ENCODE measurements around the gene CHAF1A. TPM values are rescaled to one million over a fixed set of nuclear protein-coding genes. Genes with fewer than 3 reads are reported as not detected.

CHAF1A gene
- total RNA-seq, 2 donors from 2014 or later: 2.6 to 5.0 TPM

GRCh38 chr19:4454747-4455718 is 52.6 kb downstream of the CHAF1A start:
- Histone ChIP-seq H3K9me3 (no peaks in the 10 kb centered on the region), H3K4me1 (peaks cover 0 to 31% of the 10 kb centered on the region in 2 donors), H3K36me3 (peaks cover 39% of the 10 kb centered on the region), H3K27ac (peak overlapping the region; percentile 92 to 97), H3K4me3 (peak overlapping the region; percentile 14 to 80), H3K27me3 (no peaks in the 10 kb centered on the region)
- no peak for DNase-seq (ENCODE audit: low spot score)
- TF ChIP-seq CTCF (IDR thresholded peaks at IDR 0.05): no peak

- H3K36me3 ChIP-seq: peaks cover 34% of the 10 kb centered on the region
- H3K4me3 ChIP-seq: peak overlapping the region; percentile 14 to 80
- DNase-seq (ENCODE audit: low spot score): no peak
- H3K27me3 ChIP-seq: no peaks in the 10 kb centered on the region
- no peaks in the 10 kb centered on the region for H3K9me3 ChIP-seq
- H3K4me1 ChIP-seq: peaks cover 0 to 31% of the 10 kb centered on the region in 2 donors
- H3K27ac ChIP-seq: peak overlapping the region; percentile 92 to 97
- TF ChIP-seq CTCF (IDR thresholded peaks at IDR 0.05): peak in 1 of 2 donors; percentile 28
Measured at GRCh38 chr19:4455719-4456475, 53.5 kb downstream of the CHAF1A start.

- Histone ChIP-seq H3K9me3 (no peaks in the 10 kb centered on the region), H3K27me3 (no peaks in the 10 kb centered on the region), H3K27ac (peak overlapping the region; percentile 92 to 97), H3K4me3 (peak overlapping the region; percentile 80), H3K4me1 (peaks cover 0 to 31% of the 10 kb centered on the region in 2 donors), H3K36me3 (peaks cover 28% of the 10 kb centered on the region)
- no peak for TF ChIP-seq CTCF (IDR thresholded peaks at IDR 0.05)
- no peak for DNase-seq (ENCODE audit: low spot score)
Measured at GRCh38 chr19:4456476-4456842, 54.0 kb downstream of the CHAF1A start.

GRCh38 chr19:4456843-4457653 is 54.6 kb downstream of the CHAF1A start:
- Histone ChIP-seq H3K36me3 (peaks cover 23% of the 10 kb centered on the region), H3K4me3 (peak overlapping the region; percentile 80), H3K27me3 (no peaks in the 10 kb centered on the region), H3K27ac (peak overlapping the region; percentile 92 to 97), H3K4me1 (peaks cover 0 to 31% of the 10 kb centered on the region in 2 donors), H3K9me3 (no peaks in the 10 kb centered on the region)
- DNase-seq (ENCODE audit: low spot score): no peak
- no peak for TF ChIP-seq CTCF (IDR thresholded peaks at IDR 0.05)

- peaks cover 15% of the 10 kb centered on the region for H3K36me3 ChIP-seq
- peak within 1 kb of the TSS; percentile 92 to 97 for H3K27ac ChIP-seq
- peak; percentile 98 for DNase-seq (ENCODE audit: low spot score)
- no peak for TF ChIP-seq CTCF (IDR thresholded peaks at IDR 0.05)
- H3K27me3 ChIP-seq: no peaks in the 10 kb centered on the region
- peak within 1 kb of the TSS; percentile 80 for H3K4me3 ChIP-seq
- H3K9me3 ChIP-seq: no peaks in the 10 kb centered on the region
- H3K4me1 ChIP-seq: peaks cover 0 to 31% of the 10 kb centered on the region in 2 donors
Measured at GRCh38 chr19:4457654-4458395, 55.4 kb downstream of the CHAF1A start, which contains the start of gene UBXN6. Gene UBXN6 (minus strand): TSS chr19:4457794. CDS start chr19:4457697, 97 bp downstream.
